Natural killer cell (primary cell): ENCODE data around the gene CMIP. TPM values are rescaled to one million over a fixed set of nuclear protein-coding genes. Genes with fewer than 3 reads are reported as not detected.
A peak's percentile ranks its signal among the peaks of the same experiment; 100 is the strongest.
"Not testable (repeated sequence)": the region's sequence is repeated elsewhere in the genome, so short reads cannot be mapped to it uniquely, and the experiment has no call there.

Experiments
- ATAC-seq, 3 donors: fragments of 150-1000 bp in 2 of 3; fragments of 200-7000 bp in 1 of 3; cut with Tn5 transposase; 1 replicate in 1 of 3; 2 replicates in 2 of 3; pipeline ENCODE4 v1.10.0; 2021; ENCODE audit warnings: mild to moderate bottlenecking in 2 of 3, moderate library complexity in 2 of 3
- DNase-seq, 2 donors: peaks; one replicate each; pipeline versions ENCODE4 v3.0.0 to v3.0.0-alpha.2; 2013 to 2021; ENCODE audit warnings: mixed read lengths in 1 of 2
- H3K27ac ChIP-seq: one replicate; pipeline ENCODE4 v1.5.1; 2013; ENCODE audit warnings: mild to moderate bottlenecking, low read length
- H3K27me3 ChIP-seq: one replicate; pipeline ENCODE4 v1.6.1; 2013; ENCODE audit warnings: low read length; ENCODE audit not compliant: control insufficient read depth, insufficient read depth
- H3K36me3 ChIP-seq: one replicate; pipeline ENCODE4 v1.6.1; 2013; ENCODE audit warnings: low read length; ENCODE audit not compliant: control insufficient read depth, insufficient read depth
- H3K4me1 ChIP-seq: one replicate; pipeline ENCODE4 v1.6.1; 2013; ENCODE audit warnings: low read length; ENCODE audit not compliant: control insufficient read depth, insufficient read depth
- H3K4me3 ChIP-seq: one replicate; pipeline ENCODE4 v1.5.1; 2013; ENCODE audit warnings: low read length
- H3K9me3 ChIP-seq: one replicate; pipeline ENCODE4 v1.6.1; 2013; ENCODE audit warnings: low read length; ENCODE audit not compliant: control insufficient read depth, insufficient read depth
- H3K27ac Mint-ChIP-seq, 2 donors: one replicate each; pipeline ENCODE4 v1.8.0; 2022; ENCODE audit warnings: mild to moderate bottlenecking in 2 of 2, mixed read lengths in 2 of 2, moderate library complexity in 1 of 2
- H3K27me3 Mint-ChIP-seq, 2 donors: one replicate each; pipeline ENCODE4 v1.8.0; 2022; ENCODE audit warnings: low read depth in 2 of 2, mixed read lengths in 2 of 2
- H3K36me3 Mint-ChIP-seq: one replicate; pipeline ENCODE4 v1.8.0; 2022; ENCODE audit warnings: mixed read lengths
- H3K4me1 Mint-ChIP-seq, 2 donors: one replicate each; pipeline ENCODE4 v1.8.0; 2022; ENCODE audit warnings: mixed read lengths in 2 of 2
- H3K4me3 Mint-ChIP-seq: one replicate; pipeline ENCODE4 v1.8.0; 2022; ENCODE audit warnings: mild to moderate bottlenecking, moderate library complexity, mixed read lengths
- H3K9me3 Mint-ChIP-seq, 2 donors: one replicate each; pipeline ENCODE4 v1.8.0; 2022; ENCODE audit warnings: mixed read lengths in 2 of 2
- CTCF ChIP-seq: fragments of 200-600 bp; IDR thresholded peaks from one replicate; pipeline ENCODE4 v1.8.0; 2022; ENCODE audit warnings: antibody characterized with exemption
- WGBS: methylation state at CpG from one replicate; pipeline ENCODE4 v1.1.7; 2013; ENCODE audit warnings: missing lambda C conversion rate; ENCODE audit not compliant: insufficient coverage; 5-methylcytosine and 5-hydroxymethylcytosine counted together
- intact Hi-C: fragments of 100-400 bp; cut with micrococcal nuclease; formaldehyde crosslinking; loops from one replicate; pipeline ENCODE4 v1.14.2; 2022
- total RNA-seq, 4 donors: library from RNA; stranded (reverse); fragments of 120-200 nt in 1 of 4; gene quantifications; one replicate each; pipeline versions ENCODE4 v1.2.3 to v1.2.4, GENCODE V29; 2013 to 2022

The CMIP gene
- total RNA-seq, 3 donors from 2014 or later (not counting 1 experiment from before 2014, with no cell fraction given): 88.2 to 115 (median 91.5) TPM

- no peak for TF ChIP-seq CTCF
- ATAC-seq (peak; percentile 19 to 57 (median 39)), DNase-seq (peak; percentile 48 to 80)
- Histone ChIP-seq H3K4me3 (no peak overlapping the region), H3K36me3 (no peaks in the 10 kb centered on the region), H3K4me1 (peaks cover 81% of the 10 kb centered on the region), H3K27me3 (no peaks in the 10 kb centered on the region), H3K9me3 (no peaks in the 10 kb centered on the region), H3K27ac (peak overlapping the region; percentile 86)
- intact Hi-C loops: loop anchor here (5.0 kb wide), 2 partner anchors 35 to 310 kb away; no protein-coding TSS in a partner anchor
- peak overlapping the region; percentile 85 for H3K4me3 Mint-ChIP-seq
- H3K4me1 Mint-ChIP-seq: peaks cover 71% of the 10 kb centered on the region in 2 donors
- no peaks in the 10 kb centered on the region for H3K9me3 Mint-ChIP-seq
- no peaks in the 10 kb centered on the region for H3K27me3 Mint-ChIP-seq
- no peaks in the 10 kb centered on the region for H3K36me3 Mint-ChIP-seq
- WGBS: 50% methylated on average over 8 of the region's 8 CpGs
- H3K27ac Mint-ChIP-seq: peak overlapping the region; percentile 96 to 100
Measured at GRCh38 chr16:81522108-81522701, 77.6 kb downstream of the CMIP start.

- H3K36me3 ChIP-seq, H3K36me3 Mint-ChIP-seq, H3K4me3 ChIP-seq, H3K9me3 ChIP-seq, ATAC-seq, H3K27me3 ChIP-seq, H3K27me3 Mint-ChIP-seq, H3K9me3 Mint-ChIP-seq: not testable (repeated sequence)
- Histone ChIP-seq H3K4me1 (peaks cover 87% of the 10 kb centered on the region), H3K27ac (peak overlapping the region; percentile 86)
- peak overlapping the region; percentile 70 for H3K4me3 Mint-ChIP-seq
- H3K4me1 Mint-ChIP-seq: peaks cover 77 to 78% of the 10 kb centered on the region in 2 donors
- intact Hi-C loops: loop anchor here (5.0 kb wide), 2 partner anchors 34 to 309 kb away; no protein-coding TSS in a partner anchor
- WGBS: 68% methylated on average over 7 of the region's 7 CpGs
- peak; percentile 49 to 56 for DNase-seq
- peak overlapping the region; percentile 96 to 100 for H3K27ac Mint-ChIP-seq
Measured at GRCh38 chr16:81522851-81523250, 78.2 kb downstream of the CMIP start.

GRCh38 chr16:81523387-81524115 lies 78.9 kb downstream of the CMIP start:
- no peaks in the 10 kb centered on the region for H3K27me3 Mint-ChIP-seq
- H3K36me3 Mint-ChIP-seq: no peaks in the 10 kb centered on the region
- peak overlapping the region; percentile 70 for H3K4me3 Mint-ChIP-seq
- Histone ChIP-seq H3K36me3 (no peaks in the 10 kb centered on the region), H3K4me3 (no peak overlapping the region), H3K4me1 (peaks cover 92% of the 10 kb centered on the region), H3K27ac (peak overlapping the region; percentile 86), H3K27me3 (no peaks in the 10 kb centered on the region), H3K9me3 (no peaks in the 10 kb centered on the region)
- no peaks in the 10 kb centered on the region for H3K9me3 Mint-ChIP-seq
- TF ChIP-seq CTCF: no peak
- peak overlapping the region; percentile 96 to 100 for H3K27ac Mint-ChIP-seq
- intact Hi-C loops: loop anchor here (1.0 to 5.0 kb wide), 6 partner anchors 34 to 309 kb away; no protein-coding TSS in a partner anchor
- peaks cover 84 to 85% of the 10 kb centered on the region in 2 donors for H3K4me1 Mint-ChIP-seq
- 85% methylated on average over 20 of the region's 20 CpGs for WGBS
- DNase-seq: peak in 1 of 2 donors; percentile 43
- ATAC-seq: no peak

GRCh38 chr16:81524382-81524781 lies 79.8 kb downstream of the CMIP start:
- no peaks in the 10 kb centered on the region for H3K27me3 Mint-ChIP-seq
- intact Hi-C loops: loop anchor here (1.0 to 5.0 kb wide), 6 partner anchors 33 to 308 kb away; no protein-coding TSS in a partner anchor
- peaks cover 92 to 93% of the 10 kb centered on the region in 2 donors for H3K4me1 Mint-ChIP-seq
- peak overlapping the region; percentile 96 to 100 for H3K27ac Mint-ChIP-seq
- 36% methylated on average over 9 of the region's 10 CpGs for WGBS
- peak overlapping the region; percentile 70 for H3K4me3 Mint-ChIP-seq
- H3K36me3 ChIP-seq: no peaks in the 10 kb centered on the region
- peak overlapping the region; percentile 86 for H3K27ac ChIP-seq
- no peaks in the 10 kb centered on the region for H3K27me3 ChIP-seq
- ATAC-seq: peak; percentile 54 to 84 (median 72)
- no peaks in the 10 kb centered on the region for H3K36me3 Mint-ChIP-seq
- H3K9me3 ChIP-seq: no peaks in the 10 kb centered on the region
- H3K4me1 ChIP-seq: peaks cover 87% of the 10 kb centered on the region
- peak; percentile 73 to 90 for DNase-seq
- TF ChIP-seq CTCF: no peak
- no peaks in the 10 kb centered on the region for H3K9me3 Mint-ChIP-seq
- no peak overlapping the region for H3K4me3 ChIP-seq

GRCh38 chr16:81524885-81525284 lies 80.3 kb downstream of the CMIP start:
- Mint-ChIP-seq H3K4me3 (peak overlapping the region; percentile 70), H3K4me1 (peaks cover 93 to 94% of the 10 kb centered on the region in 2 donors), H3K27ac (peak overlapping the region; percentile 96 to 100)
- intact Hi-C loops: loop anchor here (1.0 to 5.0 kb wide), 6 partner anchors 32 to 307 kb away; no protein-coding TSS in a partner anchor
- not testable (repeated sequence) for H3K4me3 ChIP-seq, DNase-seq, ATAC-seq, H3K36me3 ChIP-seq, H3K36me3 Mint-ChIP-seq, H3K9me3 ChIP-seq, H3K27me3 ChIP-seq, H3K9me3 Mint-ChIP-seq, H3K27me3 Mint-ChIP-seq
- peak overlapping the region; percentile 86 for H3K27ac ChIP-seq
- WGBS: 100% methylated on average over 2 of the region's 4 CpGs
- peaks cover 82% of the 10 kb centered on the region for H3K4me1 ChIP-seq
